Glomerular visceral epithelial cell (primary cell): Measurements from ENCODE around the gene MAML1.

Experiments used
- DNase-seq: peaks from one replicate; pipeline ENCODE4 v3.0.0-alpha.2; 2016; ENCODE audit errors: extremely low spot score

Gene MAML1

DNA sequence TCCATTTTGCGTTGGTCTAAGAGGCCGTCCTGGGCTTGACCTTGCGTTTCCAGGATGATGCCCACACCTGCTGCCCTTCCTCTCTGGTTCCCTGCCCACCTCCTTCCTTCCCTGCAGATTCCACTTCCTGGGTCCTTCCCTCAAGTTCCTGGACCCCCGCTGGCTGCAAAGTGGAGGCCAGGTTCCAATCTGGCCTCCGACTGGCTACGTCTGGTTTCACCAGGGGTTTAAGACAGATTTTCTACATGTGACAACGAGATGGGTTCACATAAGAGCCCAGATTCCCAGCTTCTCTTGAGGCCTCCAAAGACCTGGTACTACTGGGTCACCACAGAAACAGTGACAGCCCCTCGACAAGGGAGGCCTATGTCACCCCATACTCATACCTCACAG, 71.9 kb downstream of the MAML1 start:
- no peak for DNase-seq

DNA sequence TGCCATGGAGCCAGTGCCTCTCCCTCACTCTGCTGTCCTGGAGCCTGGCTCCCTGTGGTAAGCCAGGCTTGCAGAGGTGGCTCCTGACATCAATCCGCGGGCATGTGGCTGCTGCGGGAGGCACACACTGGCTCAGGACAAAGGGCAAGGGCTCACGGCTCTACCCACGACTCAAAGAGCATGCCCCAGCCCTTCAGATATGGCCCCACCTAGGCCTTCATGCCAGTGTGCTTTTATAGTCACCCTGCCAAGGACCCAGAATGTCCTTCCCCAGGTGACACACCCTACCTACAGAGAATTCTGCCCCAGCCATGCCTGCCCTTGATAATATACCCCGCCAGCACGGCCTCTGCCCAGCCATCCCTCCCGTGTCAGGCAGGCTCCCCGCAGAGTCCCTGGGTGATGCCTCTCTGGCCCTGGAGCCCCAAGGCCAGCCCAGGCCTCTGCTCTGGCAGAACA, 72.5 kb downstream of the MAML1 start:
- peak; percentile 19 for DNase-seq

DNA sequence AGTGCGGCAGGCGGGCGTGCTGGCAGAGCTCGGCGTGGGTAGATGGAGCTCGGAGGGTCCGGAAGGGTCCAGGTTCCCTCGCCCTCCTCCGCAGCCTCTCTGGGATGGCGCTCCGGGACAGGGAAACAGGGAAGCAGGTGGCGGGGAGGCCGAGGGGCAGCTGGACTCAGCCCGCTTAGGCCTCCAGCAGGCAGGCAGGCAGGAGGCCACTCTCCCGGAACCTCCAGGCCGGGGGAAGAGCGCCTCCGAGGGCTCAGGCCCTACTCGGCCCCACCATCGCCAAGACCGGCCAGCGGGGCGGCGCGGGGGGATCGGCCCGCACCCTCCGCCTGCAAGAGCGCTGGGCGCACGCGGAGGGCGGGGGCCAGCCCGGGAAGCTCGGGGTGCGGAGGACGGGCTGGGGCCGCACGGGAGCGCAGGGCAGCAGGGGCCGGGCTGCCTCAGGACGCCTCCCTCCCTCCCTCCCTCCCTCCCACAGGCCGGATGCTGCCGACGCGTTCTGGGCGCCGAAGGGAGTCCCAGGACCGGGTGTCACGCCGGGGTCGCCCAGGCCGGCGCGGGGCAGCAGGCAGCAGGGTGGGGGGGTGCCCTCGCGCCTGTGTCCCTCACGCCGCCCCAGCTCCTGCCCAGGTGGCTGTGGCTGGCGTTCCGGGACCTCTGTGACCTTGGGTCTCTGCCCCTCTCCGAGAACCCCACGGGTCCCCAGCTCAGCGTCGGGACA, 73.1 kb downstream of the MAML1 start:
- DNase-seq, result no peak

DNA sequence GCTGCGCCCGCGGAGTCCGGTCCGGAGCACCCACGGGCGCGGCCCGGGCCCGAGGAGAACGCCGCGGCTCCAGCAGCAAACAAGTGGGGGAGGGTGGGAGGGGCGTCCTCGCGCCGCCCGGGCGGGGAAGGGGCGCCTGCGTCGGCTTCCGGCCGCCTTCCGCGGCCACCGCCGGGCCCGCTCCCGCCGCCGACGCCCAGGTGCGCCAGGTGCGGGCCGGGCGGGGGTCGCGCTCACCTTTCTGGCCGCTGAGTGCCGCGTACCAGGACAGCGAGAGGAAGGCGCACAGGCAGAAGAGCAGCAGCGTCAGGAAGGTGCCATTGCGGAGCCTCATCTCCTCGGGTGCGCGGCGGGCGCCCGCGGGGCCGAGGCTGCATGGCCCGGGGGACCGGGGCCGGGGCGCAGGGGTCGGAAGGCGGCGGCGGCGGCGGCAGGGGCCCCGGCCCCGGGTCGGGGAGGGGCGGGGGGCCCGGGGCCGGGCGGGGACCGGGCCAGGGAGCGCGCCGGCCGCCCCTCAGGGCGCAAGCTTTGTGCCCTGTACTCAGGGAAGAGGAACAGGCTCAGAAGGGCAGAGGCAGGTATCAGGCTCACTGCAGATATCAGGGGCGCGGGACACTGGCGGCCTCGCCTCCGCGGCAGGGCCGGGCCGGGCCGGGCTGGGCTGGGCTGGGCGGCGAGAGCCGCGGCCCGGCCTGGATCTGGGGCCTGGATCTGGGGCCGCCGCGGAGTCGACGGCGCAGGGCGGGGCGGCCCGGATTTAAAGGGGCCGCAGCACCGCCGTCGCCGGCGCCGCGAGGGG, 73.8 kb downstream of the MAML1 start, which contains the start of gene MGAT4B:
MGAT4B (minus strand) TSS at position 617 of the 799 bp plus-strand sequence; CDS start at position 334, 283 bp downstream.
- peak; percentile 85 for DNase-seq

DNA sequence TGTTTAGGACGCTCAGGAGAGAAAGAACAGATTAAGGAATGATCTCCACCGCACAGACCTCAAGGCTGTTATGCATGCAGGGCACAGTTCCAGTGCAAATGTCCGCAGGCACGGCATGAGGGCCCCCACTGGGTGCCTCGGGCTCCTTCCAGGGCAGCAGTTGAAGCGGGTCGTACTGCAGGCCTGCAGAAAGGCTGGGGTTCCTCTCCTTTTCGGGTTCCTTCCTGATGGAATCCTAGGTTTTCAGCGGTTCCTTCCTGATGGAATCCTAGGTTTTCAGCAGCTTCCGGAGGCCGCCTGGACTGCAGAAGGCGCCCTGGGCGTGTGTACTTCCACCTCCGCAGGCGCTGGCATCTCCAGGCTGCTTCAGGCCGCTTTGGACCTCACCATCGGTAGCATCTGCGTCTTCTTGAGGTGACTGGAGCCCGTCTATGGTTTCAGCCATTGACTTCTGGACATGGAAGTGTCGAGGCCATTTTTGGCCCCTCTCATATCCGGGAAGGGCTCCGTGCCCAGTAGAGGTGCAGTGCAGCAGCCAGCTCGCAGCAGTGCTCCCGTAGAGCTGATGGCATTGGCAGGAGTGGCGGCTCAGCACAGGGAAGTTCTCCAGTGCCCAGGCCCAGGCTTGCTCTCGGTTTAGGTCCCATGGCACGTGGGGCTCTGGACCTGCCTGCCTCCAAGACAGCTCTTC, 79.7 kb downstream of the MAML1 start:
- no peak for DNase-seq

DNA sequence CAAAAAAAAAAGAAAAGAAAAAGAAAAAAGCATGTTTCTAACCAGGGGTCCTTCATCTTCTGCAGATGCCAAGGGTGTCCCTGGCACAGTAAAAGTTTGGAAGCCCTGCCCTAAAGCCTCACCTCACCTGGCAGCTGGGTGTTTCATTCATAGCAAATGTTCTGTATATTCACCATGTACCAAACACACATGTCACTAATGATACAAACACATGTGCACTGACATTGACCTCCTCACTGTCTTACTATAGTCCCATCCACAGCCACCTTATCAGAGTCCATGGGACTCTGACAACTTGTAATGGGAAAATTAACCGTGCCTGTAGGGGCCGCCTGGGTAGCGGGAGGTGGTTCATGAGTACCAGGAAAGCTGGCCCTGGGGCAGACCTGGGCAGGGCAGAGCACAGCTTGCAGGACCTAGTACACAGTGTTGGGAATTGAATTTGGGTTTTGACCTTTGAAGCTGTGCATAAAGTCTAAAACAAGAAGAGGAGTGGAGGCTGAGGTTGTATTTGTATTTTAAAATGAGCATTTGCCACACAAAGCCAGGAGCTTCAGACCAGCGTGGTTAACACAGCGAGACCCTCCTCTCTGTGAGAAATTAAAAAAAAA, 80.5 kb downstream of the MAML1 start:
- DNase-seq, result no peak

DNA sequence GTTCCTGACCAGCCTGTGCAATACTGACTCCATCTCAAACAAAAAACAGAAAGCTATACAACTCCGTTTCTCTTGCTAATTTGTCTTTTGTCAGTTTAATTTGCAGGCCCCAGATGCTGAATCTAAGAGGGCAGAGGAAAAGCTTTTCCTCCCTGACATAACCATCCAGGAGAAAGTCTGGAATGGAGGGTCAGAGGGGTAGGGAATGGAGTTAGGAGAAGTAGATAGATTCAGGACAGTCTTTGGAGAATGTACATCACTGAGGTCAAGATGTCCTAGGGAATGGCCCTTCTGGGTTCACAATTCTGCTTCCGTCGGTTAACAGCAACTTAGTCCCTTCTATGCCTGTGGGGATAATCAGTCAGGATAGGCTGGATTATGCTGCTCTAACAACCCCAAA, 81.5 kb downstream of the MAML1 start:
- no peak for DNase-seq

DNA sequence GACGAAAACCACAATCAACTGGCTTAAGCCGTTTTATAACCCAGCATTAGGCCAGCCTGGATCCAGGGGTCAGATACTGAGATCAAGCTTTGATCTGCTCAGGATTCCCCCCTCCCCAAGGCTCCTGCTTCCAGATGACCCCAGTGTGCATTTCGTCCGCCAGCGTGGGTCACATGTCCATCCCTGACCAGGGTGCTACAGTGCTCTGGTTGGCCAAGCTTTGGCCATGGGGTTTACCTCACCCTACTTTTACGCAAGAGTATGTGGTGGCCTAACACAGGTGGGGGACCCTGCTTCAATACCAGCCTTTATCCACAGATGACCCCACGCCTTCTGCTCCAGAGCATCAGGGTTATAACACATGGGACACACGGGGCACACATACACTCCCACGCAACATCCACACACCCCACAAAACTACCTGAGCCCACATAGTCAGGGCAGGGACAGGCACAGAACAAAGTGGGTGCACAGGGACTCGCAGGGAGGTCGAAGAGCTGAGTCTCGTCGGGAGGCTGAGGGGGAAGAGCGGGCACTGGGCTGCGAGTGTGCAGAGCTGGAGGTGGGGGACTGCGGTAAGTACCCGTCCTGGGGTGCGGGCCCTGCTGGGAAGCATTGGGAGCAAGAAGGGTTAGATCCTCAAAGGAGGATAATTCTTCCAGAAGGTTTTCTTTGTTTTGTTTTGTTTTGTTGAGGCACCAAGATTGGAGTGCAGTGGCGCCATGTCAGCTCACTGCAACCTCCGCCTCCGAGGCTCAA, 83.0 kb downstream of the MAML1 start:
- DNase-seq, result no peak

DNA sequence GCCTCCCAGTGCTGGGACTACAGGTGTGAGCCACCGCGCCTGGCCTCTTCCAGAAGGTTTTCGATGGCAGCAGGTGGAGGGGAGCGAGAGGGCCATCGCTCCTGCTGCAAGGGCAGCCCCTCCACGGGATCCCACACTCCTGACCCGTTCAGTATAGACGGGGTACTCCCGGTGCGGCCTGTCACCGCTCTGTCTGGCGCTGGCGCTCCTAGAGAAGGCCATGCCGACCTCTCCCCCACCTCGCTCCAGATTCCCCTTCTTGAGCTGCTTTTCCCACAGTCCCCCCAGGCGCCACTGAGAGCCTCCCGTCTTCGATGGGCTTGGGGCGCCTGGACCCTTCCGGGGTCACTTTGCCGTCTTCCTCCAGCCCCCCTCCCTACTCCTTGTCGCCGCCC, 83.8 kb downstream of the MAML1 start:
- DNase-seq, result no peak

DNA sequence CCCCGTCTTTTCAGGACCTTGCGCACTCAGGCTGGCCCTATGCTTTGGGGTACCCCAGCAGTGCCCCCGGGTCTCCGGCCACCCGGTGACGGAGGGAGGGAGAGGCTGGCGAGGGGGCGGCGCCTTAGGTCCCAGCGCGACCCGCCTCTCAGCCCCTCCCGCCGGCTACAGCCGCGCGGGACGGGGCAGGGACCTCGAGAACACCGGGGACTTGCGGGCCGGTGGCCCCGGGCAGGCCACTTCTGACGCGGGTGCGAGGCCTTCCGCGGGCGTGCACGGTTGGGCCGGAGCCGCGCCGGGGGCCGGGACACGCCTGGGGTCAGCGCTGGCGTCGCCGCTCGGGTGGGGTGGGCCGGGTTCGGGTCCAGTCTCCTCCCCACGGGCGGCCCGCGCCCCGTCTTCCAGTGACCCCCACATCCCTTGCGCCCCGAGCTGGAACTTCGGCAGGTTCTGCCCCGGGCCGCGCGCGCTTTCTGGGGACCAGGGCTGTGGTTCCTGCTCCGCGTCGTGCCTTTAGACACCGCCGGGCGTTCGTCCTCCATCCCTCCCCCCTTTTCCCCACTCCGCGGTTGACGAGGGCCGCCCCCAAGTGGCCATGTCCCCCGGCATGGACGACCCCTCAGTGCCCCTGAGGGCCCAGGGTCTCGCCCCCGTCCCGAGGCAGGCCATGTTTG, 84.3 kb downstream of the MAML1 start:
- no peak for DNase-seq

DNA sequence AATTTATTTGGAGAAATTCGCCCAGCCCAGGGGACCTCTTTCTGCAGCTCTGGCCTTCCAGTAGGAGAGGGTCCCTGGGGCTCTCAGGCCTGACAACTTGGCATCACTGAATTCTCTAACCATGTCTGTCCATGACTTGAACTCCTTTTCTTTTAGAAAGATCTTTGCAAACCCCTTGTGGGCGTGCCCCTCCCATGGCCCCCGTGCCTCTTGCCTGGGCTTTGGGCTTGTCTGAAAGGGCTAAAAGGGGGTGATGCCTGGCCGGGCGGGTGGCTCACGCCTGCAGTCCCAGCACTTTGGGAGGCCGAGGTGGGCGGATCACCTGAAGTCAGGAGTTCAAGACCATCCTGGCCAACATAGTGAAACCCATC, 84.8 kb downstream of the MAML1 start:
- DNase-seq, result no peak

DNA sequence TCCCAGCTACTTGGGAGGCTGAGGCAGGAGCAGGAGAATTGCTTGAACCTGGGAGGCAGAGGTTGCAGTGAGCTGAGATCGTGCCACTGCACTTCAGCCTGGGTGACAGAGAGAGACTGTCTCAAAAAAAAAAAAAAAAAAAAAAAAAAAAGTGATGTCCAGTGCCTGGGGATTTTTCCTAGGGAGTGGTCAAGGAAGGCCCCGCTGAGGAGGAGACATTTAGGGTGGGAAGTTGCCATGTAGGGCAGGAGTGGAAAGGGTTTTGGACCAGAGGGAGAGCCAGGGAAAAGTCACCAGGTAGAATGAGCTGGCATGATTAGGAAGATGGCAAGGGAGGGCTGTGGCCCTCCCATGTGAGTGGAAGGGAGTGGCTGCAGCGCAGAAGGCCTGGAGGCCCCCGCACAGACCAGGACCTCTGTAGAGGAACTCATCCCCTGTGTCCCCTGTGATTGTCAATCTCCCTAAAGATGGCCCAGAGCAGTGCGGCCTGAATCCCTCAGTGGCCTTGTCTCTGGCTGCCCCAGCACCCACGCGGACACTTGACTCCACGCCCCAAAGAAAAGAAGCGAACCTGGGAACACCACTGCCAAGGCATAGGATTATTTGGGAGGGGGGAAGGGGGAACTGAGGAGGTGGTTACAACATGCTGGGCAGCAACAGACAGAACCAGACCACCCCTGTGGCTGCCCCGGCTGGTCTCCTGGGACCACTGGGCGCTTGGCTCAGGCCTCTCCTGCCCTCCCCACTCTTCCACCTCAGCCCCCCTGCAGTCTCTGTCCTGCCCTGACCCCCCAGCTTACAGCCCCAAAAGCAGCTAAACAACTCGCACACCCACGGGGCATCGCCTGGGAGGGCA, 85.5 kb downstream of the MAML1 start:
- no peak for DNase-seq

DNA sequence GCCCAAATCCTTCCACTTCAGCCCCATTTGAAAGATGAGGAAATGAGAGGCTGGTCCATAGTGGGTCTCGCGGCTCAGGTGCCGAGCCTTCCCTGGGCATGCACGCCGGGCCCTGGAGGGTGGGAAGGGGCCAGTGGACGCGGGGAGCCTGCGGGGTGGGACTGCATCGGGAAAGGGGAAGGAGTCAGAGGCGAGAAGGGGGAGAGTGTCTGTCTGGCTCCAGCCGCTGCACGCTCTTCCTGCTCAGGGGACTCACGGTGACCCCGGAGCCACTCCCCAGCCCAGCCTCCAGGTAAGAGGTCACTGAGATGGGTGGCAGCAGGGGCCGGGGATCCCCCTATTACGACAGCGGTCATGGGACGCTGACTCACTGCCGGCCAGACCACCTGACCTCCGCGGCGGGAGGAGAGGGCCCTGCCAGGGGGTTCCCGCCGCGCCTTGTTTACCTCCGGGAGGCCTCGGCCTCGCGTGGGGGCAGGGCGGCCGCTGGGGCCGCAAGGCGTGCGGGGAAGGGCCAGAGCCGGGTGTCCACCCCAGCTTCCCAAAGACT, 86.2 kb downstream of the MAML1 start:
- peak; percentile 97 for DNase-seq

DNA sequence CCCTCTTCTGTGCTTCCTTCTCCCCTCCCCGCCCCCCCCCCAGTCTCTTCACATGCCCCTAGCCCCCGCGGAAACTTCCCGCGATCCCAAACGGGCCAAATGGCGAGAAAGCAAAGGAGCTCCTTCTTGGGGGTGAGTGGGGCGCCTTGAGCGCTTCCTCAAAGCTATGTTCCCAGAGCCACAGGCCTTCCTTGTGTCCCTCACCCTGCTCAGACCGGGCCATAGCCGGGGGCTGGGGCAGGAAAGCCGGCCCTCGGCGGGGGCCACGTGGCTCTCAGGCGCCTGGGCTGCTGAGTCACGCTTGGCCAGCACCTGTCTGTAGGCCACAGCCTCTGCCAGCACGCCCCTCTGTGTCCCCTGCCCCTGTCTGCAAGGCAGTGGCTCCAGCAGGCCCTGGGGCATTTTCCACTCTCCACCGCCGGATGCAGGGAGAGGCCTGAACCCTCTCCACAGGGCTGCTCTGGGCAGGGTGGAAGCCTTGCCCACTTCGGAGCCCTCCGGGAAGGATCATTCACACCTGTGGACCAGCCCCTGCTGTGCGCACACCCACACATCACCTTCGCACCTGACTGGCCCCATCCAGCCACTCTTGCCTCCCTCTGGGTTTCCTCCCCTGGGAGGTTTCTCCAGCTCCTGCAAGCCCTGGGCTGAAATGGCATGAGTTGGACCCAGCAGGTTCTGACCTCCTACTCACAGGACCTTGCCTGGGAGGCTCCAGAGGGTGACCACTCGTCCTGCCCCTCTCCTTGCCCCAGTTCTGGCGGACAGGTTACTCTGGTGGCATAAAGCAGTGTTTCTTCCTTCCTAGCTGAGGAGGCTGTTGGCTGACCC, 86.9 kb downstream of the MAML1 start:
- peak; percentile 85 for DNase-seq

DNA sequence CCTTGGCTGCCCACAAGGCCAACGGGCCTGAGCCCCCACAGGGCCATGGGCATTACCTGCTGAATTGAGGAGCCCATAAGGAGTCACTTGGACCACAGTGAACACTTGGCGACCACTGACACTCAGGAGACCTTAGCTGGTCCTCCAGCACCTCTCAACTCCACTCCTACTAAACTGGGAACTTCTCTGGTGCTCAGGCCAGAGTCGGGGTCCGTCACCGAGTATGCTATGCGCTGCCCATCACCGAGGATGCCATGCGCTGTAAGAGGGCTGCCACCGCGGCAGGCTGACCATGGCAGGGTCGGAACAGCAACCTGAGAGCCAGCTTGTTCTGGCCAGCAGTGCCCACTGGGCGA, 87.5 kb downstream of the MAML1 start:
- no peak for DNase-seq

DNA sequence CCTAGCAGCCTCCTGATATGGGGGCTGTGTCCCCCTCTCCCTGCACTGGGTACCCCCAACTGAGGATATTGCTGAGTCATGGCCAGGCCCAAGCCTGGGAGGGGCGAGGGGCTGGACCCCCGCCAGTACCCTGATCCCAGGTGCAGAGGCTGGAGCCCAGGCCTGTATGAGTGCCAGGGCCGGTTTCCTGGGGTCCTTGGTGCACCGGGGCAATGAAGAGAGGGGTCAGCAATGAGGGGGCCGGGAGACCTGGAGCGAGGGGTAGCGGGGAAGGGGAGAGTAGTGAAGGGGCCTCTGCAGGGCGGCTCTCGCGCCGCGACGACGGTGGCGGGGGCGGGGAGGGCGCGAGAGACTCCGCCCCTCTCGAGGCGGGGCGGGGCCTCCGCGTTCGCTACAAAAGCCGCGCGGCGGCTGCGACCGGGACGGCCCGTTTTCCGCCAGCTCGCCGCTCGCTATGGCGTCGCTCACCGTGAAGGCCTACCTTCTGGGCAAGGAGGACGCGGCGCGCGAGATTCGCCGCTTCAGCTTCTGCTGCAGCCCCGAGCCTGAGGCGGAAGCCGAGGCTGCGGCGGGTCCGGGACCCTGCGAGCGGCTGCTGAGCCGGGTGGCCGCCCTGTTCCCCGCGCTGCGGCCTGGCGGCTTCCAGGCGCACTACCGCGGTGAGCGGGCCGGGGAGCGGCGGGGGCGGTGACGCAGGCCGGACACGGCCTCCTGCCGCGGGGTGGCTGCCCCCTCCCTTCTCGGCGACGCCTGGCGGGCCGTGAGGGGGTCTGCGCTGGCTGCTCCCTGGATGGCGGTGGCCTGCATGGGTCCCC, 88.1 kb downstream of the MAML1 start, which contains the start of gene SQSTM1:
SQSTM1 (plus strand) TSS at position 423 of the 815 bp plus-strand sequence; CDS start at position 455, 32 bp downstream.
- DNase-seq, result peak; percentile 86

DNA sequence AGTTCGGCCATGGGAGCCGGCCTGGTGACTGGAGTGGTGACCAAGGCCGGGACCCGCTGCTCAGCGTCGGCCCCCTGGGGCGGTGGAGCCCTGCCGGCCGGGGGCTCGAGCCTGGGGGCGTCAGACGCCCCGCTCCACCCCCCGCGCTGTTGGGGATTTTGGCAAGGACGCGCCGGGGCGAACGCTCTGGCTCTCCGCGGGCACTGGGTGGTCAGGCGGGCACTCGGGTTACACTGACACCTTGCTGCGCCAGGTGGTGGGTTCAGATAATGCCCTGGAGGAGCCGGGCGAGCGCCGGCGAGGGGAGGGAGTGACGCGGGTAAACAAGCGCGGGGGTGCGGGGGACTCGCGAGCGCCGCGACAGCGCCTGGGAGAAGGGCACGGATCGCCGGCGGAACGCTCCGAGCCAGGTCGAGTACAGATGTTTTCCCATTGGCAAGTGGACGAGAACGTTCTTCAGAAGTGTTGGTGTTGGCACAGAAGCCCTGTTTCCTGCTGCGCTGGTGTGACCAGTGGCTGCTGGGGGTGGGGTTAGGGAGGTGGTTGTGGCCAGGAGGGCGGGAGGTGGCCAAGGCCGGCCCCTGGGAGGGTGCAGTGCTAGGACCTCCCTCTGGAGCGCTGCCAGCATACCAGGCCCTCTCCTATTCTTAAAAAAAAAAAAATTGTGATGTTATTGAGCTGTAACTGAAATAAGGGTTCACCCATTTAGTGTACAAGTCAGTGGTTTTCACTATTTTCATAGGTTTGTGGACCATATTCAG, 88.9 kb downstream of the MAML1 start:
- DNase-seq, result peak; percentile 97
